ENCODE results near the gene HSP90AB1.

- no peak for TF ChIP-seq POLR2A (IDR thresholded peaks at IDR 0.05; ENCODE audit: low read length)
- TF ChIP-seq GATA1 (IDR thresholded peaks at IDR 0.05; ENCODE audit: low read depth, low read length) = no peak
Observed at GRCh38 chr6:44265722-44266233, 18.9 kb downstream of the HSP90AB1 start.

Measured in erythroblast (primary cell).